T-cell (primary cell): ENCODE results near the gene DSCAML1. TPM values are rescaled to one million over a fixed set of nuclear protein-coding genes. Genes with fewer than 3 reads are reported as not detected.

Source experiments
- ATAC-seq, 4 experiments: fragments of 200-7000 bp in 3 of 4; fragments of 150-1000 bp in 1 of 4; cut with Tn5 transposase; replicated peaks in 1 of 4; 1 replicate in 3 of 4; 2 replicates in 1 of 4; pipeline ENCODE4 v1.10.0; 2021; ENCODE audit warnings: moderate library complexity in 3 of 4, mild to moderate bottlenecking in 2 of 4, moderate number of reproducible peaks in 1 of 4
- CTCF ChIA-PET, 2 donors: fragments of 300-600 bp; sonication (Branson Sonifier 250); formaldehyde crosslinking; loops; one replicate each; lab custom pipeline; 2022; ENCODE audit warnings: antibody characterized with exemption in 2 of 2; lab: Charles Lee
- POLR2A ChIA-PET, 2 donors: fragments of 300-600 bp; sonication (Branson Sonifier 250); formaldehyde crosslinking; loops; one replicate each; lab custom pipeline; 2022; ENCODE audit warnings: antibody characterized with exemption in 2 of 2; lab: Charles Lee
- DNase-seq, 35 experiments: peaks; one replicate each; pipeline versions ENCODE4 v3.0.0 to v3.0.0-alpha.2; 2013 to 2023
- H3K27ac ChIP-seq: one replicate; pipeline ENCODE4 v1.5.1; 2013; ENCODE audit warnings: low read length
- H3K27me3 ChIP-seq, 2 experiments: replicated peaks in 1 of 2; 1 replicate in 1 of 2; 2 replicates in 1 of 2; pipeline versions ENCODE4 v1.6.1 to v1.7.0; 2013; ENCODE audit warnings: low read length in 1 of 2, mixed read lengths in 1 of 2; ENCODE audit not compliant: control insufficient read depth in 2 of 2, insufficient read depth in 2 of 2; ENCODE audit errors: extremely low read depth in 1 of 2
- H3K36me3 ChIP-seq, 2 donors: 1 replicate in 1 of 2; 2 replicates in 1 of 2; pipeline versions ENCODE4 v1.6.1 to v1.7.0; 2013; ENCODE audit warnings: low read length in 1 of 2; ENCODE audit not compliant: control insufficient read depth in 2 of 2, insufficient read depth in 1 of 2; ENCODE audit errors: extremely low read depth in 1 of 2
- H3K4me1 ChIP-seq, 2 experiments: 1 replicate in 1 of 2; 2 replicates in 1 of 2; pipeline versions ENCODE4 v1.6.1 to v1.7.0; 2013; ENCODE audit warnings: low read length in 2 of 2, mixed read lengths in 1 of 2; ENCODE audit not compliant: insufficient read depth in 2 of 2, control insufficient read depth in 1 of 2; ENCODE audit errors: extremely low read depth in 1 of 2
- H3K4me3 ChIP-seq, 2 donors: 1 replicate in 1 of 2; 2 replicates in 1 of 2; pipeline versions ENCODE4 v1.5.1 to v1.7.0; 2013; ENCODE audit warnings: mild to moderate bottlenecking in 2 of 2, low read length in 1 of 2, moderate library complexity in 1 of 2; ENCODE audit not compliant: control insufficient read depth in 1 of 2; ENCODE audit errors: extremely low read depth in 1 of 2
- H3K9me3 ChIP-seq: 2 replicates; pipeline ENCODE4 v1.7.0; 2013
- H3K27ac Mint-ChIP-seq, 2 donors: one replicate each; pipeline ENCODE4 v1.8.0; 2020 to 2021; ENCODE audit warnings: mild to moderate bottlenecking in 2 of 2, mixed read lengths in 2 of 2
- H3K27me3 Mint-ChIP-seq, 2 donors: one replicate each; pipeline ENCODE4 v1.8.0; 2021 to 2022; ENCODE audit warnings: mixed read lengths in 2 of 2
- H3K36me3 Mint-ChIP-seq: one replicate; pipeline ENCODE4 v1.8.0; 2021; ENCODE audit warnings: mixed read lengths
- H3K4me1 Mint-ChIP-seq, 3 donors: one replicate each; pipeline ENCODE4 v1.8.0; 2020 to 2022; ENCODE audit warnings: mixed read lengths in 3 of 3, mild to moderate bottlenecking in 1 of 3
- H3K4me3 Mint-ChIP-seq, 3 donors: one replicate each; pipeline ENCODE4 v1.8.0; 2020 to 2022; ENCODE audit warnings: mild to moderate bottlenecking in 3 of 3, mixed read lengths in 3 of 3, moderate library complexity in 3 of 3
- H3K9me3 Mint-ChIP-seq, 3 donors: one replicate each; pipeline ENCODE4 v1.8.0; 2020 to 2022; ENCODE audit warnings: mixed read lengths in 3 of 3
- WGBS: methylation state at CpG from one replicate; pipeline ENCODE4 v1.1.5; 2013; ENCODE audit warnings: missing lambda C conversion rate; ENCODE audit not compliant: insufficient coverage; 5-methylcytosine and 5-hydroxymethylcytosine counted together
- total RNA-seq, 35 experiments: library from RNA in 6 of 35; stranded (reverse) in 6 of 35; fragments of 120-200 nt in 1 of 35; gene quantifications; one replicate each; pipeline versions ENCODE4 v1.2.1 to v1.2.4 and lab custom pipeline; 2013 to 2026

The DSCAML1 gene
- total RNA-seq, 5 donors from 2014 or later (not counting 1 experiment from before 2014, with no cell fraction given): 0.15 to 2.4 (median 0.96) TPM

GRCh38 chr11:117461396-117462182 lies 335.4 kb downstream of the DSCAML1 start:
- H3K27ac Mint-ChIP-seq: no peak overlapping the region
- ATAC-seq: no peak
- peaks cover 0 to 19% of the 10 kb centered on the region in 2 experiments for H3K27me3 ChIP-seq
- no peak overlapping the region for H3K27ac ChIP-seq
- H3K9me3 Mint-ChIP-seq: no peaks in the 10 kb centered on the region
- ChIA-PET CTCF (no interaction called here), POLR2A (no interaction called here)
- no peaks in the 10 kb centered on the region for H3K4me1 Mint-ChIP-seq
- no peak overlapping the region for H3K4me3 Mint-ChIP-seq
- no peak for DNase-seq
- WGBS: 87% methylated on average over 12 of the region's 16 CpGs
- no peak overlapping the region for H3K4me3 ChIP-seq
- no peaks in the 10 kb centered on the region for H3K36me3 ChIP-seq
- no peaks in the 10 kb centered on the region for H3K4me1 ChIP-seq
- peaks cover 11 to 21% of the 10 kb centered on the region in 2 donors for H3K27me3 Mint-ChIP-seq
- H3K36me3 Mint-ChIP-seq: no peaks in the 10 kb centered on the region
- no peaks in the 10 kb centered on the region for H3K9me3 ChIP-seq

GRCh38 chr11:117459979-117460300 lies 337.1 kb downstream of the DSCAML1 start:
- Histone ChIP-seq H3K9me3 (no peaks in the 10 kb centered on the region), H3K36me3 (no peaks in the 10 kb centered on the region), H3K4me1 (no peaks in the 10 kb centered on the region), H3K27me3 (peaks cover 0 to 19% of the 10 kb centered on the region in 2 experiments), H3K4me3 (no peak overlapping the region), H3K27ac (no peak overlapping the region)
- DNase-seq (no peak), ATAC-seq (no peak)
- Mint-ChIP-seq H3K27ac (no peak overlapping the region), H3K4me3 (no peak overlapping the region), H3K4me1 (no peaks in the 10 kb centered on the region), H3K36me3 (no peaks in the 10 kb centered on the region), H3K9me3 (no peaks in the 10 kb centered on the region), H3K27me3 (peaks cover 5 to 25% of the 10 kb centered on the region in 2 donors)
- WGBS: no CpG with 5 or more reads among the region's 5 CpGs
- CTCF ChIA-PET: no interaction called here
- POLR2A ChIA-PET: no interaction called here

- Mint-ChIP-seq H3K36me3 (no peaks in the 10 kb centered on the region), H3K4me1 (no peaks in the 10 kb centered on the region), H3K9me3 (peaks cover under 1 to 3% (median 2%) of the 10 kb centered on the region in 3 donors), H3K27me3 (peaks cover 5 to 24% of the 10 kb centered on the region in 2 donors), H3K4me3 (no peak overlapping the region), H3K27ac (no peak overlapping the region)
- ChIA-PET CTCF (no interaction called here), POLR2A (no interaction called here)
- peaks cover 0 to 19% of the 10 kb centered on the region in 2 experiments for H3K27me3 ChIP-seq
- ATAC-seq: no peak
- no peak overlapping the region for H3K27ac ChIP-seq
- no peaks in the 10 kb centered on the region for H3K36me3 ChIP-seq
- H3K4me3 ChIP-seq: no peak overlapping the region
- WGBS: 81% methylated on average over 12 of the region's 16 CpGs
- no peaks in the 10 kb centered on the region for H3K9me3 ChIP-seq
- no peak for DNase-seq
- no peaks in the 10 kb centered on the region for H3K4me1 ChIP-seq
Measured at GRCh38 chr11:117459123-117459978, 337.7 kb downstream of the DSCAML1 start.

GRCh38 chr11:117458275-117459122 lies 338.5 kb downstream of the DSCAML1 start:
- Histone ChIP-seq H3K9me3 (no peaks in the 10 kb centered on the region), H3K4me3 (no peak overlapping the region), H3K4me1 (no peaks in the 10 kb centered on the region), H3K27me3 (peaks cover 0 to 19% of the 10 kb centered on the region in 2 experiments), H3K27ac (no peak overlapping the region), H3K36me3 (no peaks in the 10 kb centered on the region)
- ChIA-PET CTCF (no interaction called here), POLR2A (no interaction called here)
- DNase-seq: no peak
- Mint-ChIP-seq H3K27me3 (peaks cover 5 to 21% of the 10 kb centered on the region in 2 donors), H3K4me1 (no peaks in the 10 kb centered on the region), H3K36me3 (no peaks in the 10 kb centered on the region), H3K9me3 (peaks cover 5 to 10% (median 7%) of the 10 kb centered on the region in 3 donors), H3K4me3 (no peak overlapping the region), H3K27ac (no peak overlapping the region)
- ATAC-seq: no peak
- WGBS: 87% methylated on average over 18 of the region's 22 CpGs

GRCh38 chr11:117457835-117458234 lies 339.2 kb downstream of the DSCAML1 start:
- ChIA-PET POLR2A (no interaction called here), CTCF (no interaction called here)
- Mint-ChIP-seq H3K36me3 (no peaks in the 10 kb centered on the region), H3K4me3 (no peak overlapping the region), H3K9me3 (peaks cover 9 to 10% (median 10%) of the 10 kb centered on the region in 3 donors), H3K4me1 (no peaks in the 10 kb centered on the region), H3K27ac (no peak overlapping the region), H3K27me3 (peaks cover 9 to 21% of the 10 kb centered on the region in 2 donors)
- DNase-seq (no peak), ATAC-seq (peak in 1 of 4 experiments; percentile 23)
- Histone ChIP-seq H3K4me3 (no peak overlapping the region), H3K27me3 (peaks cover 0 to 18% of the 10 kb centered on the region in 2 experiments), H3K4me1 (no peaks in the 10 kb centered on the region), H3K9me3 (no peaks in the 10 kb centered on the region), H3K27ac (no peak overlapping the region), H3K36me3 (no peaks in the 10 kb centered on the region)
- WGBS: 74% methylated on average over 5 of the region's 9 CpGs
